H9 (cell line): ENCODE results near the gene ROR1. TPM values are rescaled to one million over a fixed set of nuclear protein-coding genes. Genes with fewer than 3 reads are reported as not detected.

Source experiments
- DNase-seq: peaks from one replicate; pipeline ENCODE4 v3.0.0-alpha.2; 2017
- H2AFZ ChIP-seq: one replicate; pipeline ENCODE4 v1.6.1; 2013; ENCODE audit warnings: mild to moderate bottlenecking, low read length, control low read depth, moderate library complexity
- H2AK5ac ChIP-seq: 2 replicates; pipeline ENCODE4 v1.6.1; 2013; ENCODE audit warnings: low read length, control low read depth, mixed read lengths; ENCODE audit not compliant: insufficient read length
- H2BK120ac ChIP-seq: one replicate; pipeline ENCODE4 v1.6.1; 2013; ENCODE audit warnings: low read depth, mild to moderate bottlenecking, low read length, control low read depth, inconsistent platforms; ENCODE audit not compliant: poor library complexity, severe bottlenecking
- H2BK12ac ChIP-seq: 2 replicates; pipeline ENCODE4 v1.6.1; 2013; ENCODE audit warnings: low read length, control low read depth, mixed read lengths, low read depth; ENCODE audit not compliant: insufficient read length
- H2BK15ac ChIP-seq: 2 replicates; pipeline ENCODE4 v1.6.1; 2013; ENCODE audit warnings: low read depth, low read length, control low read depth
- H2BK20ac ChIP-seq: one replicate; pipeline ENCODE4 v1.6.1; 2013; ENCODE audit warnings: low read depth, mild to moderate bottlenecking, low read length, control low read depth, inconsistent platforms; ENCODE audit not compliant: poor library complexity, severe bottlenecking
- H2BK5ac ChIP-seq: 2 replicates; pipeline ENCODE4 v1.6.1; 2013; ENCODE audit warnings: low read length, control low read depth, mixed read lengths; ENCODE audit not compliant: insufficient read length
- H3K14ac ChIP-seq: 2 replicates; pipeline ENCODE4 v1.6.1; 2013; ENCODE audit warnings: low read length, control low read depth; ENCODE audit not compliant: insufficient read depth
- H3K18ac ChIP-seq: 2 replicates; pipeline ENCODE4 v1.6.1; 2013; ENCODE audit warnings: low read depth, mild to moderate bottlenecking, mixed read lengths, low read length, control low read depth; ENCODE audit not compliant: insufficient read length
- H3K23ac ChIP-seq: 2 replicates; pipeline ENCODE4 v1.6.1; 2013; ENCODE audit warnings: low read length, control low read depth, mixed read lengths, low read depth; ENCODE audit not compliant: insufficient read length
- H3K23me2 ChIP-seq: 2 replicates; pipeline ENCODE4 v1.6.1; 2013; ENCODE audit warnings: low read depth, mild to moderate bottlenecking, mixed read lengths, low read length, control low read depth; ENCODE audit not compliant: insufficient read length, poor library complexity, severe bottlenecking
- H3K27ac ChIP-seq: 2 replicates; pipeline ENCODE4 v1.5.1; 2013; ENCODE audit warnings: low read length, control low read depth, mixed read lengths, low read depth; ENCODE audit not compliant: insufficient read length
- H3K27me3 ChIP-seq: 2 replicates; pipeline ENCODE4 v1.6.1; 2013; ENCODE audit warnings: low read length, control low read depth, inconsistent platforms; ENCODE audit not compliant: insufficient read depth
- H3K4ac ChIP-seq: 2 replicates; pipeline ENCODE4 v1.6.1; 2013; ENCODE audit warnings: low read depth, mild to moderate bottlenecking, control low read depth, inconsistent platforms, low read length, moderate library complexity
- H3K4me1 ChIP-seq: 2 replicates; pipeline ENCODE4 v1.6.1; 2013; ENCODE audit warnings: low read length, control low read depth, inconsistent platforms; ENCODE audit not compliant: insufficient read depth
- H3K4me2 ChIP-seq: 2 replicates; pipeline ENCODE4 v1.6.1; 2013; ENCODE audit warnings: low read length, control low read depth, mixed read lengths; ENCODE audit not compliant: insufficient read length, insufficient read depth
- H3K56ac ChIP-seq: 2 replicates; pipeline ENCODE4 v1.6.1; 2013; ENCODE audit warnings: low read depth, mild to moderate bottlenecking, mixed read lengths, low read length, control low read depth; ENCODE audit not compliant: insufficient read length
- H3K79me1 ChIP-seq: 2 replicates; pipeline ENCODE4 v1.6.1; 2013; ENCODE audit warnings: low read depth, mild to moderate bottlenecking, moderate library complexity, low read length, control low read depth, inconsistent platforms; ENCODE audit not compliant: insufficient read depth, poor library complexity, severe bottlenecking
- H3K79me2 ChIP-seq: 2 replicates; pipeline ENCODE4 v1.6.1; 2013; ENCODE audit warnings: low read length, control low read depth, inconsistent platforms; ENCODE audit not compliant: insufficient read depth
- H3K9ac ChIP-seq: 2 replicates; pipeline ENCODE4 v1.6.1; 2013; ENCODE audit warnings: low read length, control low read depth, mixed read lengths; ENCODE audit not compliant: insufficient read length; ENCODE audit errors: extremely low read depth
- H3K9me3 ChIP-seq: one replicate; pipeline ENCODE4 v1.6.1; 2013; ENCODE audit warnings: low read depth, low read length, inconsistent platforms; ENCODE audit not compliant: control insufficient read depth
- H3T11ph ChIP-seq: one replicate; pipeline ENCODE4 v1.6.1; 2013; ENCODE audit warnings: mild to moderate bottlenecking, low read length, control low read depth, inconsistent platforms
- H4K20me1 ChIP-seq: one replicate; pipeline ENCODE4 v1.6.1; 2013; ENCODE audit not compliant: control insufficient read depth, insufficient read length, insufficient read depth
- H4K5ac ChIP-seq: 2 replicates; pipeline ENCODE4 v1.6.1; 2013; ENCODE audit warnings: low read depth, mild to moderate bottlenecking, mixed read lengths, low read length, control low read depth; ENCODE audit not compliant: insufficient read length
- H4K8ac ChIP-seq: replicated peaks from 2 replicates; pipeline ENCODE4 v1.6.1; 2013; ENCODE audit warnings: low read length, control low read depth, mixed read lengths, low read depth; ENCODE audit not compliant: insufficient read length
- H4K91ac ChIP-seq: 2 replicates; pipeline ENCODE4 v1.6.1; 2013; ENCODE audit warnings: low read depth, mild to moderate bottlenecking, moderate library complexity, mixed read lengths, low read length, control low read depth; ENCODE audit not compliant: insufficient read length
- H3K27ac Mint-ChIP-seq, 3 experiments: 2 replicates in 2 of 3; 3 replicates in 1 of 3; pipeline ENCODE4 v1.8.0; 2020 to 2021; ENCODE audit warnings: mixed read lengths in 3 of 3, mild to moderate bottlenecking in 1 of 3, moderate library complexity in 1 of 3
- H3K27me3 Mint-ChIP-seq: 2 replicates; pipeline ENCODE4 v1.8.0; 2021; ENCODE audit warnings: low read depth, mild to moderate bottlenecking, moderate library complexity, mixed read lengths
- H3K36me3 Mint-ChIP-seq, 3 experiments: 2 replicates in 2 of 3; 3 replicates in 1 of 3; pipeline ENCODE4 v1.8.0; 2020 to 2021; ENCODE audit warnings: low read depth in 3 of 3, mixed read lengths in 3 of 3; ENCODE audit not compliant: insufficient read depth in 1 of 3
- H3K4me1 Mint-ChIP-seq, 2 experiments: 2 replicates each; pipeline ENCODE4 v1.8.0; 2020; ENCODE audit warnings: mixed read lengths in 2 of 2
- H3K4me3 Mint-ChIP-seq, 2 experiments: 2 replicates in 1 of 2; 3 replicates in 1 of 2; pipeline ENCODE4 v1.8.0; 2020 to 2021; ENCODE audit warnings: mild to moderate bottlenecking in 2 of 2, mixed read lengths in 2 of 2, moderate library complexity in 1 of 2
- H3K9me3 Mint-ChIP-seq, 2 experiments: 2 replicates in 1 of 2; 3 replicates in 1 of 2; pipeline ENCODE4 v1.8.0; 2020; ENCODE audit warnings: mild to moderate bottlenecking in 2 of 2, mixed read lengths in 2 of 2, moderate library complexity in 1 of 2
- WGBS: extraction: QIAGEN DNeasy Blood & Tissue Kit; methylation state at CpG from one replicate; pipeline ENCODE4 v1.1.7; 2013; ENCODE audit warnings: missing lambda C conversion rate, low lambda C conversion rate, mixed read lengths; ENCODE audit not compliant: insufficient read length; ENCODE audit errors: extremely low coverage; 5-methylcytosine and 5-hydroxymethylcytosine counted together
- total RNA-seq: library from RNA; stranded (reverse); gene quantifications from 2 replicates; pipeline ENCODE4 v1.2.1, GENCODE V29; 2021
- TF ChIP-seq, protein P1 (sequence below): fragments of 200-600 bp; sonication (generic); conservative IDR thresholded peaks from 3 replicates; pipeline ENCODE4 v1.8.0; 2021; ENCODE audit warnings: antibody characterized with exemption, mild to moderate bottlenecking

ROR1 gene
- total RNA-seq, 1 experiment from 2014 or later = 75.9 TPM

- Histone ChIP-seq H2AK5ac (no peak overlapping the region), H3K18ac (no peak overlapping the region), H2BK12ac (no peak overlapping the region), H3K14ac (no peak overlapping the region), H3K4ac (no peak overlapping the region), H2BK120ac (no peak overlapping the region), H4K5ac (no peak overlapping the region), H3K56ac (no peak overlapping the region), H2BK20ac (no peak overlapping the region), H3T11ph (no peak overlapping the region), H3K27me3 (no peaks in the 10 kb centered on the region), H3K9ac (no peak overlapping the region), H4K20me1 (no peaks in the 10 kb centered on the region), H2AFZ (no peak overlapping the region), H3K79me1 (peaks cover 12% of the 10 kb centered on the region), H3K79me2 (peaks cover 28% of the 10 kb centered on the region; the same call in 1 of the 2 replicates), H4K91ac (no peak overlapping the region), H2BK15ac (no peak overlapping the region), H3K4me2 (no peak overlapping the region), H3K23ac (no peak overlapping the region), H3K27ac (no peak overlapping the region), H3K23me2 (no peaks in the 10 kb centered on the region), H2BK5ac (no peak overlapping the region), H3K9me3 (no peaks in the 10 kb centered on the region), H4K8ac (no peak overlapping the region), H3K4me1 (peaks cover 6% of the 10 kb centered on the region)
- peaks cover 9 to 24% (median 18%) of the 10 kb centered on the region in 3 experiments for H3K36me3 Mint-ChIP-seq
- H3K4me3 Mint-ChIP-seq = no peak overlapping the region
- H3K27me3 Mint-ChIP-seq = no peaks in the 10 kb centered on the region
- peaks cover 58 to 63% of the 10 kb centered on the region in 2 experiments for H3K4me1 Mint-ChIP-seq
- DNase-seq = no peak
- peak overlapping the region in 2 of 3 experiments; percentile 42 to 83; a peak in 5 of 7 replicates for H3K27ac Mint-ChIP-seq
- TF ChIP-seq, protein P1, sequence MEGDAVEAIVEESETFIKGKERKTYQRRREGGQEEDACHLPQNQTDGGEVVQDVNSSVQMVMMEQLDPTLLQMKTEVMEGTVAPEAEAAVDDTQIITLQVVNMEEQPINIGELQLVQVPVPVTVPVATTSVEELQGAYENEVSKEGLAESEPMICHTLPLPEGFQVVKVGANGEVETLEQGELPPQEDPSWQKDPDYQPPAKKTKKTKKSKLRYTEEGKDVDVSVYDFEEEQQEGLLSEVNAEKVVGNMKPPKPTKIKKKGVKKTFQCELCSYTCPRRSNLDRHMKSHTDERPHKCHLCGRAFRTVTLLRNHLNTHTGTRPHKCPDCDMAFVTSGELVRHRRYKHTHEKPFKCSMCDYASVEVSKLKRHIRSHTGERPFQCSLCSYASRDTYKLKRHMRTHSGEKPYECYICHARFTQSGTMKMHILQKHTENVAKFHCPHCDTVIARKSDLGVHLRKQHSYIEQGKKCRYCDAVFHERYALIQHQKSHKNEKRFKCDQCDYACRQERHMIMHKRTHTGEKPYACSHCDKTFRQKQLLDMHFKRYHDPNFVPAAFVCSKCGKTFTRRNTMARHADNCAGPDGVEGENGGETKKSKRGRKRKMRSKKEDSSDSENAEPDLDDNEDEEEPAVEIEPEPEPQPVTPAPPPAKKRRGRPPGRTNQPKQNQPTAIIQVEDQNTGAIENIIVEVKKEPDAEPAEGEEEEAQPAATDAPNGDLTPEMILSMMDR = no peak
- peaks cover 4 to 5% of the 10 kb centered on the region in 2 experiments; a peak in 4 of 5 replicates for H3K9me3 Mint-ChIP-seq
- WGBS = no CpG with 5 or more reads among the region's 5 CpGs
These were observed 53.8 kb downstream of the ROR1 start for GRCh38 chr1:63827411-63828321.
